Trophoblast cell (in vitro differentiated cells and primary cell): Measurements from ENCODE around the gene B9D2.
A peak's percentile ranks its signal among the peaks of the same experiment; 100 is the strongest.

Source experiments
- DNase-seq, 2 donors: peaks; one replicate each; pipeline ENCODE4 v3.0.0-alpha.2; 2016
- H2AFZ ChIP-seq: 2 replicates; pipeline ENCODE4 v1.6.1; 2013; ENCODE audit warnings: low read length, moderate library complexity, mild to moderate bottlenecking; ENCODE audit not compliant: insufficient read depth, poor library complexity
- H2AK5ac ChIP-seq: 2 replicates; pipeline ENCODE4 v1.6.1; 2013; ENCODE audit warnings: mild to moderate bottlenecking, low read length
- H2BK120ac ChIP-seq: 2 replicates; pipeline ENCODE4 v1.6.1; 2013; ENCODE audit warnings: low read length, mild to moderate bottlenecking, moderate library complexity; ENCODE audit not compliant: insufficient read depth, poor library complexity
- H2BK12ac ChIP-seq: 2 replicates; pipeline ENCODE4 v1.6.1; 2013; ENCODE audit warnings: mild to moderate bottlenecking, low read length, moderate library complexity
- H2BK5ac ChIP-seq: 2 replicates; pipeline ENCODE4 v1.6.1; 2013; ENCODE audit warnings: low read length, low read depth, moderate library complexity, mild to moderate bottlenecking; ENCODE audit not compliant: poor library complexity
- H3K14ac ChIP-seq: 2 replicates; pipeline ENCODE4 v1.6.1; 2013; ENCODE audit warnings: mild to moderate bottlenecking, low read length
- H3K18ac ChIP-seq: 2 replicates; pipeline ENCODE4 v1.6.1; 2013; ENCODE audit warnings: mild to moderate bottlenecking, low read length
- H3K23ac ChIP-seq: 2 replicates; pipeline ENCODE4 v1.6.1; 2013; ENCODE audit warnings: low read length
- H3K27ac ChIP-seq: 2 replicates; pipeline ENCODE4 v1.5.1; 2013; ENCODE audit warnings: low read depth, mild to moderate bottlenecking, inconsistent platforms, low read length, moderate library complexity
- H3K27me3 ChIP-seq: 2 replicates; pipeline ENCODE4 v1.6.1; 2013; ENCODE audit warnings: inconsistent platforms, mild to moderate bottlenecking, low read length, moderate library complexity; ENCODE audit not compliant: insufficient read depth
- H3K36me3 ChIP-seq, 2 experiments: 1 replicate in 1 of 2; 2 replicates in 1 of 2; pipeline ENCODE4 v1.6.1; 2013; ENCODE audit warnings: low read length in 2 of 2, mild to moderate bottlenecking in 2 of 2, moderate library complexity in 1 of 2; ENCODE audit not compliant: insufficient read depth in 2 of 2, control insufficient read depth in 1 of 2
- H3K4ac ChIP-seq: 2 replicates; pipeline ENCODE4 v1.6.1; 2013; ENCODE audit warnings: low read depth, mild to moderate bottlenecking, low read length, moderate library complexity
- H3K4me1 ChIP-seq, 2 experiments: 1 replicate in 1 of 2; 2 replicates in 1 of 2; pipeline ENCODE4 v1.6.1; 2013; ENCODE audit warnings: low read length in 2 of 2, mild to moderate bottlenecking in 2 of 2, moderate library complexity in 1 of 2; ENCODE audit not compliant: insufficient read depth in 2 of 2, control insufficient read depth in 1 of 2
- H3K4me2 ChIP-seq: 2 replicates; pipeline ENCODE4 v1.6.1; 2013; ENCODE audit warnings: inconsistent platforms, mild to moderate bottlenecking, low read length, moderate library complexity
- H3K4me3 ChIP-seq: 2 replicates; pipeline ENCODE4 v1.5.1; 2013; ENCODE audit warnings: mild to moderate bottlenecking, low read depth, low read length, inconsistent platforms
- H3K79me1 ChIP-seq: one replicate; pipeline ENCODE4 v1.6.1; 2013; ENCODE audit warnings: low read length
- H3K79me2 ChIP-seq: 2 replicates; pipeline ENCODE4 v1.6.1; 2013; ENCODE audit warnings: low read length, mild to moderate bottlenecking; ENCODE audit not compliant: control insufficient read depth, insufficient read depth, poor library complexity
- H3K9ac ChIP-seq: 2 replicates; pipeline ENCODE4 v1.6.1; 2013; ENCODE audit warnings: mild to moderate bottlenecking, low read length
- H3K9me3 ChIP-seq: 2 replicates; pipeline ENCODE4 v1.6.1; 2013; ENCODE audit warnings: low read depth, mild to moderate bottlenecking, control low read depth, inconsistent platforms, low read length; ENCODE audit not compliant: insufficient read depth
- H4K12ac ChIP-seq: 2 replicates; pipeline ENCODE4 v1.6.1; 2013; ENCODE audit warnings: low read depth, mild to moderate bottlenecking, low read length, moderate library complexity
- H4K8ac ChIP-seq: 2 replicates; pipeline ENCODE4 v1.6.1; 2013; ENCODE audit warnings: low read depth, mild to moderate bottlenecking, low read length, moderate library complexity
- H4K91ac ChIP-seq: one replicate; pipeline ENCODE4 v1.6.1; 2013; ENCODE audit warnings: low read depth, mild to moderate bottlenecking, low read length, moderate library complexity
- WGBS: extraction: QIAGEN DNeasy Blood & Tissue Kit; methylation state at CpG from one replicate; pipeline ENCODE4 v1.1.7; 2013; ENCODE audit warnings: missing lambda C conversion rate; ENCODE audit not compliant: insufficient read length, insufficient coverage; ENCODE audit errors: extremely low coverage; 5-methylcytosine and 5-hydroxymethylcytosine counted together

Gene B9D2

DNA sequence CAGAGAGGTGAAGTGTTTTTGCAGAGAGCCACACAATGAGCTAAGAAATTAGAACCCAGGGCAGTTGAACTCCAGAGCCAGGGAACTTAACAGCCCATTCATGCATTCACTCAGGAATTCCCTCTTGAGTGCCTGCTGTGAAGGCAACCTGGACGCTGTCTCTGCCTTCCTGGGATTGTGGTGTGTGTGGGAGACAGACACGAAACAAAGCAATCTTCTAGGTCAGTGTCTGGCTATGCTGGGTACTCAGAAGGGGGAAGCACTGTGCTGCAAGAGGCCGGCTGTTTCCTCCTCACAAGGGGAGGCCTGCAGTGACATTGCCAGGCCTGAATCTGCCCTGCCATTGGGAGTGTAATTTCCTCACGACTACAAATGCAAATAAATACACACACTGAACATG, 43.3 kb upstream of the B9D2 start:
- no peak overlapping the region for H2BK12ac ChIP-seq
- H4K91ac ChIP-seq, result no peak overlapping the region
- no peak overlapping the region for H3K4ac ChIP-seq
- H3K4me1 ChIP-seq, result peaks cover 5 to 8% of the 10 kb centered on the region in 2 experiments
- H3K14ac ChIP-seq, result no peak overlapping the region
- peak overlapping the region; percentile 38 for H3K27ac ChIP-seq
- no peaks in the 10 kb centered on the region for H3K79me2 ChIP-seq
- DNase-seq, result no peak
- H2BK5ac ChIP-seq, result no peak overlapping the region
- no peak overlapping the region for H3K9ac ChIP-seq
- no CpG with 5 or more reads among the region's 4 CpGs for WGBS
- no peaks in the 10 kb centered on the region for H3K36me3 ChIP-seq
- H3K9me3 ChIP-seq, result no peaks in the 10 kb centered on the region
- no peaks in the 10 kb centered on the region for H3K27me3 ChIP-seq
- H2BK120ac ChIP-seq, result no peak overlapping the region
- H3K23ac ChIP-seq, result no peak overlapping the region
- H3K4me3 ChIP-seq, result no peak overlapping the region
- H4K12ac ChIP-seq, result no peak overlapping the region
- no peak overlapping the region for H2AK5ac ChIP-seq
- H3K79me1 ChIP-seq, result no peaks in the 10 kb centered on the region
- no peak overlapping the region for H3K18ac ChIP-seq
- H2AFZ ChIP-seq, result no peak overlapping the region
- no peak overlapping the region for H4K8ac ChIP-seq
- H3K4me2 ChIP-seq, result no peak overlapping the region

DNA sequence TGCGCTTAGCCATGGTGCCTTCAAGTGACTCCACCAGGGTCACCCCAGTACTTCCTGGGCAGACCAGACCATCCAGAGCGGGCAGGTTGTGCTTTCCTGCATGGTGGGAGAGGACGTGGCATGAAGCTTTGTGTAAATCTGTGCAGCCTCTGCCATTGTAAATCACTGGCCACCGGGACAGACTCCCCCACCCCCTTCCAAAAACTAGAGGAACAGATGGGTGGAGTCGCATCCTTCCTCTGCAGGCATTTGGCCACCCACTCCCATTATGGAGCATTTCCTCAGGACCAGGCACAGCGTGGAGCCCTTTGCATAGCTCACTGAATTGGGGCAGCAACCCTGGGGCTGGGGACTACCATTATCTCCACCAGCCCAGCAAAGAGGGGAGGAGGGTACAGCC, 41.8 kb upstream of the B9D2 start:
- no CpG with 5 or more reads among the region's 6 CpGs for WGBS
- Histone ChIP-seq H3K9ac (no peak overlapping the region), H3K27ac (no peak overlapping the region), H4K91ac (no peak overlapping the region), H3K36me3 (no peaks in the 10 kb centered on the region), H3K27me3 (no peaks in the 10 kb centered on the region), H3K14ac (no peak overlapping the region), H2AK5ac (no peak overlapping the region), H3K79me2 (no peaks in the 10 kb centered on the region), H2AFZ (no peak overlapping the region), H4K8ac (no peak overlapping the region), H3K4me2 (no peak overlapping the region), H2BK12ac (no peak overlapping the region), H3K9me3 (no peaks in the 10 kb centered on the region), H3K4ac (no peak overlapping the region), H4K12ac (no peak overlapping the region), H3K18ac (no peak overlapping the region), H3K23ac (no peak overlapping the region), H3K4me3 (no peak overlapping the region), H2BK5ac (no peak overlapping the region), H3K79me1 (no peaks in the 10 kb centered on the region), H2BK120ac (no peak overlapping the region), H3K4me1 (peaks cover 5 to 8% of the 10 kb centered on the region in 2 experiments)
- no peak for DNase-seq

DNA sequence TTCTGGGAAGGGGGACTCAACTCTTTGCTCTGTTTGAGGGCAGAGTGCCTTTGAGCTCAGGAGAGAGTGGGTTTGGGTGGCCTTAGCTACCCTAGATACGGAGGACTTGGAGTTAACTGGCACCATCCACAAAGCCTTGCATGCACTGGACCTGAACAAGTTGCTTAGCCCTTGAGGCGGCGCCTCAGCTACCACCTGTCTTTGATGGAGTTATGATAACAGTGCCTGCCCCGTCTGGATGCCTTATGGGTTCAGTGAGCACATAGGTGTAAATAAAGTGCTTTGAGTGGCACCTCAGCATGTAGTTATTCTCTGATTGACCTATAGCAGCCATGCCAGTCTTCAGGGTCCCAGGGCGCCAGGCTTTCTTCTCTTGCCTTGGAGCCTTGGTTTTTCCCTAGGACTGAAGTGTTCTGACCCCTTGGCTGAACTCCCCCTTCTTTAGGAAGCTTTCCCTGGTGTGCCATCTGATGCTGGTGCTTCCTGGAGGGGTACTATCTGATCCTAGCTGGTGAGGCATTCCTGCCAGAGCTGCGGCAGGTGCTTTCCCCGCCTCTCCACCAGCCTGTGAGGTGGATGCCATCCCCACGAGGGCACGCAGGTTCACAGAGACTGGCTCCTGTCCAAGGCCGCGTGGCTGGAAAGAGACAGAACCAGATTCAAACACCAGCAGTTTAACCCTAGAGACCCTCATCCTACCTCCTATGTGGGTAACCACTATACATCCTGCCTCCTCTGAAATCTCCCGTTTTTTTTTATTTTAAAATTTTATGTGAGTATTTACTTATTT, 39.4 kb upstream of the B9D2 start:
- Histone ChIP-seq H3K36me3 (no peaks in the 10 kb centered on the region), H3K4ac (no peak overlapping the region), H4K8ac (no peak overlapping the region), H2BK120ac (no peak overlapping the region), H3K4me3 (no peak overlapping the region), H3K79me1 (no peaks in the 10 kb centered on the region), H3K18ac (no peak overlapping the region), H2BK12ac (no peak overlapping the region), H4K91ac (no peak overlapping the region), H3K27ac (no peak overlapping the region), H4K12ac (no peak overlapping the region), H3K9me3 (no peaks in the 10 kb centered on the region), H3K4me1 (peaks cover 3% of the 10 kb centered on the region in 2 experiments), H3K27me3 (no peaks in the 10 kb centered on the region), H2BK5ac (no peak overlapping the region), H3K9ac (no peak overlapping the region), H3K4me2 (no peak overlapping the region), H2AK5ac (no peak overlapping the region), H3K23ac (no peak overlapping the region), H2AFZ (no peak overlapping the region), H3K79me2 (no peaks in the 10 kb centered on the region), H3K14ac (no peak overlapping the region)
- WGBS, result no CpG with 5 or more reads among the region's 12 CpGs
- no peak for DNase-seq

DNA sequence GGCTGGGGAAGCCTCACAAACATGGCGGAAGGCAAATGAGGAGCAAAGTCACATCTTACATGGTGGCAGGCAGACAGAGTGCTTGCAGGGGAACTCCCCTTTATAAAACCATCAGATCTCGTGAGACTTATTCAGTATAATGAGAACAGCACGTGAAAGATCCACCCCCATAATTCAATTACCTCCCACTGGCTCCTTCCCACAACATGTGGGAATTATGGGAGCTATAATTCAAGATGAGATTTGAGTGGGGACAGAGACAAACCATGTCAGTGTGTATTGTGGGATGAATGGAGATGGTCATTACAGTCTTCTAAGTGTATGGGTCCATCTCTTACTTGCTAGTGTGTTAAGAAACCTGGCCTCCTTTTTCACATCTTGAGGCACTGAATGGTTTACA, 38.1 kb upstream of the B9D2 start:
- no peak overlapping the region for H3K18ac ChIP-seq
- peaks cover 5% of the 10 kb centered on the region for H3K79me2 ChIP-seq
- H2AK5ac ChIP-seq, result no peak overlapping the region
- no peaks in the 10 kb centered on the region for H3K36me3 ChIP-seq
- H2BK12ac ChIP-seq, result no peak overlapping the region
- H4K91ac ChIP-seq, result no peak overlapping the region
- no peak overlapping the region for H3K9ac ChIP-seq
- no peak overlapping the region for H2BK5ac ChIP-seq
- H3K23ac ChIP-seq, result no peak overlapping the region
- H3K4me1 ChIP-seq, result peaks cover 3% of the 10 kb centered on the region in 2 experiments
- H3K79me1 ChIP-seq, result peaks cover 4% of the 10 kb centered on the region
- DNase-seq, result no peak
- H3K4me2 ChIP-seq, result no peak overlapping the region
- no peak overlapping the region for H4K12ac ChIP-seq
- H4K8ac ChIP-seq, result no peak overlapping the region
- no peak overlapping the region for H3K4me3 ChIP-seq
- H2BK120ac ChIP-seq, result no peak overlapping the region
- no peak overlapping the region for H3K27ac ChIP-seq
- no peak overlapping the region for H3K14ac ChIP-seq
- H3K27me3 ChIP-seq, result no peaks in the 10 kb centered on the region
- H3K9me3 ChIP-seq, result no peaks in the 10 kb centered on the region
- no peak overlapping the region for H3K4ac ChIP-seq
- no CpG with 5 or more reads among the region's 3 CpGs for WGBS
- H2AFZ ChIP-seq, result no peak overlapping the region
